B cell (primary cell): ENCODE measurements around the gene WDR46. TPM values are rescaled to one million over a fixed set of nuclear protein-coding genes. Genes with fewer than 3 reads are reported as not detected.

Experiments used
- ATAC-seq: fragments of 200-7000 bp; cut with Tn5 transposase; one replicate; pipeline ENCODE4 v1.10.0; 2021; ENCODE audit warnings: low read depth, mild to moderate bottlenecking, moderate number of reproducible peaks, moderate library complexity
- CTCF ChIA-PET: fragments of 350-600 bp; sonication (Branson Sonifier 250); formaldehyde crosslinking; loops from one replicate; lab custom pipeline; 2021; ENCODE audit warnings: antibody characterized with exemption, inconsistent platforms; lab: Charles Lee
- POLR2A ChIA-PET: fragments of 350-600 bp; sonication (Branson Sonifier 250); formaldehyde crosslinking; loops from one replicate; lab custom pipeline; 2021; ENCODE audit warnings: antibody characterized with exemption; lab: Charles Lee
- DNase-seq: peaks from one replicate; pipeline ENCODE4 v3.0.0; 2013
- H2AFZ ChIP-seq: 2 replicates; pipeline ENCODE4 v1.6.1; 2012; ENCODE audit warnings: mild to moderate bottlenecking, low read depth, low read length; ENCODE audit not compliant: insufficient read depth, poor library complexity, severe bottlenecking
- H3K27ac ChIP-seq, 2 donors: 1 replicate in 1 of 2; 2 replicates in 1 of 2; pipeline ENCODE4 v1.5.1; 2012 to 2013; ENCODE audit warnings: low read length in 2 of 2, mild to moderate bottlenecking in 2 of 2, moderate library complexity in 1 of 2
- H3K27me3 ChIP-seq, 4 experiments: fragments of 200-600 bp in 1 of 4; sonication (generic) in 1 of 4; replicated peaks in 1 of 4; 1 replicate in 2 of 4; 2 replicates in 2 of 4; pipeline versions ENCODE4 v1.6.1 to v1.7.0; 2013 to 2016; ENCODE audit warnings: low read length in 3 of 4, mild to moderate bottlenecking in 2 of 4, mixed read lengths in 1 of 4, moderate library complexity in 1 of 4; ENCODE audit not compliant: insufficient read depth in 4 of 4, control insufficient read depth in 3 of 4; ENCODE audit errors: control extremely low read depth in 1 of 4
- H3K36me3 ChIP-seq, 2 experiments: replicated peaks in 1 of 2; 1 replicate in 1 of 2; 2 replicates in 1 of 2; pipeline versions ENCODE4 v1.6.1 to v1.7.1; 2013; ENCODE audit warnings: low read length in 1 of 2; ENCODE audit not compliant: insufficient read depth in 2 of 2, control insufficient read depth in 1 of 2; ENCODE audit errors: control extremely low read depth in 1 of 2, extremely low read depth in 1 of 2
- H3K4me1 ChIP-seq, 2 donors: fragments of 200-600 bp in 1 of 2; sonication (generic) in 1 of 2; 1 replicate in 1 of 2; 2 replicates in 1 of 2; pipeline versions ENCODE4 v1.5.1 to v1.6.1; 2013 to 2017; ENCODE audit warnings: low read length in 2 of 2; ENCODE audit not compliant: control insufficient read depth in 2 of 2, insufficient read depth in 2 of 2
- H3K4me2 ChIP-seq: replicated peaks from 2 replicates; pipeline ENCODE3; 2012; ENCODE audit warnings: mild to moderate bottlenecking, low read depth, low read length; ENCODE audit not compliant: poor library complexity, severe bottlenecking
- H3K4me3 ChIP-seq, 5 experiments: fragments of 200-600 bp in 1 of 5; sonication (generic) in 1 of 5; 1 replicate in 3 of 5; 2 replicates in 2 of 5; pipeline versions ENCODE4 v1.5.1 to v1.7.0; 2011 to 2016; ENCODE audit warnings: low read length in 4 of 5, mild to moderate bottlenecking in 4 of 5, low read depth in 2 of 5, control low read depth in 1 of 5, moderate library complexity in 1 of 5; ENCODE audit not compliant: insufficient read depth in 1 of 5; ENCODE audit errors: control extremely low read depth in 1 of 5, extremely low read depth in 1 of 5
- H3K79me2 ChIP-seq: fragments of 200-600 bp; sonication (generic); one replicate; pipeline ENCODE4 v1.6.0; 2016; ENCODE audit warnings: low read length; ENCODE audit not compliant: control insufficient read depth, insufficient read depth
- H3K9ac ChIP-seq: fragments of 200-600 bp; sonication (generic); 2 replicates; pipeline ENCODE4 v1.6.1; 2017; ENCODE audit warnings: mild to moderate bottlenecking, low read length, moderate library complexity
- H3K9me3 ChIP-seq, 3 donors: one replicate each; pipeline versions ENCODE4 v1.6.1 to v1.7.1; 2013; ENCODE audit warnings: low read length in 2 of 3; ENCODE audit not compliant: control insufficient read depth in 2 of 3, insufficient read depth in 1 of 3; ENCODE audit errors: control extremely low read depth in 1 of 3
- H4K20me1 ChIP-seq: 2 replicates; pipeline ENCODE4 v1.6.0; 2012; ENCODE audit warnings: mild to moderate bottlenecking, low read length; ENCODE audit not compliant: insufficient read depth, control insufficient read depth, poor library complexity, severe bottlenecking
- H3K27ac Mint-ChIP-seq: one replicate; pipeline ENCODE4 v1.8.0; 2021; ENCODE audit warnings: mixed read lengths
- H3K27me3 Mint-ChIP-seq: one replicate; pipeline ENCODE4 v1.8.0; 2021; ENCODE audit warnings: mixed read lengths
- H3K4me1 Mint-ChIP-seq: one replicate; pipeline ENCODE4 v1.8.0; 2021; ENCODE audit warnings: mixed read lengths
- H3K4me3 Mint-ChIP-seq: one replicate; pipeline ENCODE4 v1.8.0; 2021; ENCODE audit warnings: mixed read lengths
- H3K9me3 Mint-ChIP-seq: one replicate; pipeline ENCODE4 v1.8.0; 2022; ENCODE audit warnings: mixed read lengths; ENCODE audit not compliant: insufficient read depth
- CTCF ChIP-seq: fragments of 200-600 bp; IDR thresholded peaks from one replicate; pipeline ENCODE4 v1.8.0; 2022; ENCODE audit warnings: antibody characterized with exemption, mild to moderate bottlenecking
- EZH2 ChIP-seq: IDR thresholded peaks from 2 replicates; pipeline ENCODE4 v1.6.1; 2012; ENCODE audit warnings: borderline replicate concordance, low read depth, mild to moderate bottlenecking, moderate library complexity, low read length; ENCODE audit not compliant: insufficient read depth, poor library complexity, severe bottlenecking
- WGBS: methylation state at CpG from one replicate; pipeline ENCODE4 v1.1.5; 2013; ENCODE audit warnings: missing lambda C conversion rate; ENCODE audit not compliant: insufficient coverage; 5-methylcytosine and 5-hydroxymethylcytosine counted together
- intact Hi-C: fragments of 100-400 bp; cut with micrococcal nuclease; formaldehyde crosslinking; loops from one replicate; pipeline ENCODE4 v1.10.0; 2022
- polyA plus RNA-seq: library from polyadenylated mRNA; depleted of rRNA; stranded (reverse); fragments of >200 nt; gene quantifications from 2 replicates; pipeline ENCODE4 v1.2.3, GENCODE V29; 2012
- total RNA-seq, 2 donors: library from RNA; stranded (reverse); fragments of 120-200 nt in 1 of 2; gene quantifications; 1 replicate in 1 of 2; 2 replicates in 1 of 2; pipeline versions ENCODE4 v1.2.3 to v1.2.4, GENCODE V29; 2013 to 2022

The WDR46 gene
- total and polyA plus RNA-seq, 2 donors (not counting 1 experiment from before 2014, with no cell fraction given): 60.1 to 77.2 TPM

GRCh38 chr6:33296797-33297405 lies 7.9 kb upstream of the WDR46 start:
- Mint-ChIP-seq H3K27ac (peak overlapping the region; percentile 88), H3K4me3 (peak overlapping the region; percentile 99), H3K4me1 (peaks cover 33% of the 10 kb centered on the region), H3K9me3 (no peaks in the 10 kb centered on the region), H3K27me3 (no peaks in the 10 kb centered on the region)
- DNase-seq (no peak), ATAC-seq (no peak)
- Histone ChIP-seq H2AFZ (no peak overlapping the region), H3K4me3 (peak overlapping the region in 3 of 5 experiments; percentile 79 to 96 (median 94)), H3K4me2 (peak overlapping the region; percentile 93), H3K9ac (peak overlapping the region; percentile 84), H4K20me1 (peaks cover 20% of the 10 kb centered on the region), H3K4me1 (peaks cover 12 to 21% of the 10 kb centered on the region in 2 donors), H3K36me3 (peaks cover 0 to 57% of the 10 kb centered on the region in 2 experiments), H3K27me3 (no peaks in the 10 kb centered on the region), H3K79me2 (peaks cover 13% of the 10 kb centered on the region), H3K9me3 (no peaks in the 10 kb centered on the region), H3K27ac (peak overlapping the region; percentile 60 to 91)
- ChIA-PET CTCF (interaction anchor here (1.0 to 3.6 kb wide), 4 partner anchors 16 to 47 kb away, joined by 3 to 32 read pairs (median 4); partner anchors contain the start of genes B3GALT4, RPS18 and VPS52), POLR2A (interaction anchor here (1.6 to 3.3 kb wide), 5 partner anchors 8 to 25 kb away, joined by 4 to 21 read pairs (median 12); partner anchors contain the start of genes B3GALT4, RPS18, TAPBP and VPS52)
- intact Hi-C loops: no loop called here
- TF ChIP-seq CTCF: no peak
- TF ChIP-seq EZH2: no peak
- 86% methylated on average over 5 of the region's 12 CpGs for WGBS

DNA sequence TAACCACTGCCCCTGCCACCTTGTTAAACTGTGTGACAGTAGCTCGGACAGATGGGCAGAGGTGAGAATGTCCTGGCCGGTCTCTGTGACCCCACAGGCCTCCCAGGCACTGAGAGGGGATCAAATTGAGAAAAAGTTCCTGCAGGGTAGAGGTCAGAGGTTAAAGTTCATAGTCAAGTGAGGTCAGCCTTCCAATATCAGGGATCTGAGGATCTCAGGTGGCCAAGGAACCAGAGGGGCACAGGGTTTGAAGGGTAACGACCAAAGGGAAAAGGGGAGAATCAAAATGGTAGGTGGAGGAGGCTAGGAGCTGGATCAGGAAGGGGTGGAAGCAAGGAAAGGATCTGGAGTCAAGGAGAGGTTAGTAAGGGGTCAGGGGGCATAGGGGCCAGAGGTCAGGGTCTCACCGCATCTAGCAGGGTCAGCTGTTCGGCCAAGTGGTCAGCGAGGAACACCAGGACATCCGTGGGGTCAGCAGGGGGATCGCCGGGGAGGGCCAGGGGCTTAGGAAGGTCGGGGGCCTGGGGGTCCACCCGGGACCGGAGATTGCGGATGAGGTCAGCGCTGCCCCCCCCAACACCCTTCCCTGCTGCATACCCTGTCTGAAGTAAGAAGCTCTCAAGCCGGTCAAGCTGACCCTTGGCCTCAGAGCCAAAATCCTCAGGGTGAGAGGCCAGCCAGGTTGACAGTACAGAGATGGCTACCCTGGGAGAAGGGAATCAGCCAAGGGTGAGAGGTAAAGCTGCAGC lies 6.8 kb upstream of the WDR46 start:
- Histone ChIP-seq H2AFZ (no peak overlapping the region), H4K20me1 (peaks cover 20% of the 10 kb centered on the region), H3K9ac (no peak overlapping the region), H3K4me1 (peaks cover 12 to 22% of the 10 kb centered on the region in 2 donors), H3K27ac (no peak overlapping the region), H3K9me3 (no peaks in the 10 kb centered on the region), H3K4me3 (no peak overlapping the region), H3K4me2 (no peak overlapping the region), H3K79me2 (peaks cover 13% of the 10 kb centered on the region), H3K36me3 (peaks cover 0 to 60% of the 10 kb centered on the region in 2 experiments), H3K27me3 (no peaks in the 10 kb centered on the region)
- intact Hi-C loops: no loop called here
- 95% methylated on average over 9 of the region's 15 CpGs for WGBS
- H3K27me3 Mint-ChIP-seq: no peaks in the 10 kb centered on the region
- TF ChIP-seq EZH2: no peak
- TF ChIP-seq CTCF: no peak
- no peaks in the 10 kb centered on the region for H3K9me3 Mint-ChIP-seq
- H3K4me1 Mint-ChIP-seq: peaks cover 33% of the 10 kb centered on the region
- no peak for ATAC-seq
- H3K27ac Mint-ChIP-seq: peak overlapping the region; percentile 47
- ChIA-PET CTCF (interaction anchor here (0.9 to 1.8 kb wide), 3 partner anchors 18 to 49 kb away, joined by 3 to 4 read pairs (median 4); partner anchors contain the start of gene B3GALT4), POLR2A (no interaction called here)
- peak overlapping the region; percentile 46 for H3K4me3 Mint-ChIP-seq
- no peak for DNase-seq
